ENCODE data around the gene NLGN1.

NLGN1 gene

DNA sequence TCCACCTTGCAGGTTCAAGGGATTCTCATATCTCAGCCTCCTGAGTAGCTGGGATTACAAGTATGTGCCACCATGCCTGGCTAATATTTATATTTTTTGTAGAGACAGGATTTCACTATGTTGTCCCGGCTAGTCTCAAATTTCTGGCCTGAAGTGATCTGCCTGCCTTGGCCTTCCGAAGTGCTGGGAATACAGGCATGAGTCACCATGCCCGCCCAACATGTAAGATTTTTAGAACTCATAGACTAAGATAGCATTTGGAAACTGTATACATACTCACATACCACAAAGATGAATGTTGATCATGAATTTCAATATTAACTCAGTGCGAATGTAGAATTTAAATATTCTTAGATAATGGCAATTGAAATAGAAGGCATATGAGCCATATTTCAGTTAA, 718.9 kb downstream of the NLGN1 start:
- no peak for TF ChIP-seq CTCF (IDR thresholded peaks at IDR 0.05; ENCODE audit: control insufficient read depth, extremely low read depth, insufficient read depth)
- no peak overlapping the region for H3K4me3 ChIP-seq (ENCODE audit: low read depth, low read length)
- DNase-seq (ENCODE audit: low read depth), result no peak

- DNase-seq (ENCODE audit: low read depth), result no peak
- no peak overlapping the region for H3K4me3 ChIP-seq (ENCODE audit: low read depth, low read length)
Measured at GRCh38 chr3:174120997-174121396, 723.5 kb downstream of the NLGN1 start.

DNA sequence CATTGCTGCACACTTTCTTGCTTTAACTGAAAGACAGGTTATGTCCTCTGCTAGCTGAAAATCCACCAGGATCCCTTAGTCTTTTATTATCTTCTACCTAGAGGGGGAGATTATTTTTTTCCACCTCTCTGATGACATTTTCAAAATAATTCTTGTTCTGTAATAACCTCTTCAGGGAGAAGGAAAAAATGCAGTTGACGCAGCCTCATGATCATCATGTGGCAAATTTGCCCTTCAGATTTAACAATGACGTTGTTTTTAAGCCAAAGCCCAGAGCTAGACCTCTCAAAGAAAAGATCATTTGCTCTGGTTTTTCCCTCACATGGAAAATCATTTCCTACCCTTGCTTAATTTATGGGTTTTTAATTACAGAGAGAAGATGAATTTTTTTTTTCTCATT, 724.9 kb downstream of the NLGN1 start:
- DNase-seq (ENCODE audit: low read depth), result no peak
- no peak for TF ChIP-seq CTCF (IDR thresholded peaks at IDR 0.05; ENCODE audit: control insufficient read depth, extremely low read depth, insufficient read depth)
- H3K4me3 ChIP-seq (ENCODE audit: low read depth, low read length), result no peak overlapping the region

More at GRCh38 chr3:174120997-174121396, 723.5 kb downstream of the NLGN1 start:
- no peak for TF ChIP-seq CTCF (IDR thresholded peaks at IDR 0.05; ENCODE audit: control insufficient read depth, extremely low read depth, insufficient read depth)

DNA sequence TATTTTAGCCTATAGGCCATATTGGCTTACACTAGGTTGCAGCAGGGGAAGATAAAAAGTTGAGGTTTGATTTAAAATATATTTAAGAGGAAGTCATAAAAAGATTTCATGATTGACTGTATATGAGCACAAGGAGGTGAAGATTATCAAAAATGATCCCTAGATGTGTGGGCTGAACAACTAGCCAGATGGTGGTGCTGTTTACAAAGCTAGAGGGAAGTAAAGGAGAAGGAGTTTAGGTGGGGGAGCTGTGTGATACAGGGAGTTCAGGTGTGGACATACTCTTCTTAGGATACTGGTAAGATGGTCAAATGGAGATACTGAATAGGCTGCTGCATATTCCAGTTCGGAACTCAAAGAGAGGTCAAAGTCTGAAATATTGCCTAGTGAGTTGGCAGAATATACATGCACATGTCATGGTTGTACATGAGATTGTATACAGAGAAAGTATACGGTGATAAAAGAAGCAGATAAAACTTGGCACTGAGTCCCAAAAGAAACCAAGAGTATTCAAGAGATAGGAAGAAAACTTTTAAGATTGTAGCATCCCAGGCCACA, 727.8 kb downstream of the NLGN1 start:
- DNase-seq (ENCODE audit: low read depth), result peak; percentile 79
- peak; percentile 92 for TF ChIP-seq CTCF (IDR thresholded peaks at IDR 0.05; ENCODE audit: control insufficient read depth, extremely low read depth, insufficient read depth)
- no peak overlapping the region for H3K4me3 ChIP-seq (ENCODE audit: low read depth, low read length)

GRCh38 chr3:174126990-174127758, 729.6 kb downstream of the NLGN1 start:
- TF ChIP-seq CTCF (IDR thresholded peaks at IDR 0.05; ENCODE audit: control insufficient read depth, extremely low read depth, insufficient read depth), result no peak
- no peak for DNase-seq (ENCODE audit: low read depth)
- H3K4me3 ChIP-seq (ENCODE audit: low read depth, low read length), result no peak overlapping the region

DNA sequence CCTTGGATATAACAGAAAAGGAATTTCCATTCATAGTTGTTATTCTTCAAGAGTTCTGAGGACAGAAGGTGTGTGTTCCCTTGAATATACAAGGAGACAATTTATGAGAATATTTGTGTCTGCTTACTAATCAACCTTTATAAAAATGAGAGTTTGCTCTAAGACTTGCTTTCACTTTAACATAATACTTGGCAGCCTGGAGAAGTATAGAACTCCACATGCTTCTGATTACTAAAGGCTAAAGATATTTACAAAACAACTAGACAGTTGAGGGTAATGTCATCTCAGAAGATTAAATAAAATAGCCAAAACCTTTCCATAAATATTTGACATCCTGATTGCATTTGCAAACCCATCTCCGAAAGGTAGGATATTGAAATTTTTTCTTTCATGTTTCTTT, 734.5 kb downstream of the NLGN1 start:
- no peak for DNase-seq (ENCODE audit: low read depth)
- TF ChIP-seq CTCF (IDR thresholded peaks at IDR 0.05; ENCODE audit: control insufficient read depth, extremely low read depth, insufficient read depth), result no peak
- no peak overlapping the region for H3K4me3 ChIP-seq (ENCODE audit: low read depth, low read length)
